ENCODE results near the gene FAM228A. TPM values are rescaled to one million over a fixed set of nuclear protein-coding genes. Genes with fewer than 3 reads are reported as not detected.

FAM228A gene
- polyA plus RNA-seq, 1 of the 3 experiments (the other 2 are of a cell fraction), result 0.10 TPM

DNA sequence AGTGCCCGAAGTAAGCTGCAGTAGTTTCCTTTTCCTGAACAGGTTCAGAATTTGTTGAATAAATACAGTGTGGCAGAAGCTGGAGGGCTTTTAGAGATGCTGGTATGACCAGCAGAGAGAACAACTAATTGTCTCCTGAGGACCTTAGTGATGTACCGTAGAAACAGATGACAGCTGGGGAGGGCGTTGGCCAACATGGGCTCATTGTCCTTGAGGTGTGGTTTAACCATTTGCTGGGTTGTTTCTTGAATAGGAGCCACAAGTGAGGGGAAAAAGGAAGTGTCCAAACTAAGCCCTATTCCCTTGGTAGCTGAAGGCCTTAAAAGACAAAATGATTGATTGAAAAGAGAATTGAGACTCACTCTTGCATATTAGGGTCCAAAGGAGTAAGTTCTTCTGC lies 11.7 kb upstream of the FAM228A start:
- no peaks in the 10 kb centered on the region for H3F3A ChIP-seq (replicated peaks; ENCODE audit: insufficient read depth)
- no peaks in the 10 kb centered on the region for H3K4me1 ChIP-seq (ENCODE audit: control insufficient read depth in 1 of 2, insufficient read depth in 2 of 2, low read depth in 1 of 2, low read length in 1 of 2)
- no peak overlapping the region for H3K9ac ChIP-seq
- DNase-seq, result no peak
- H3K27me3 ChIP-seq (ENCODE audit: insufficient read depth), result no peaks in the 10 kb centered on the region
- H4K20me1 ChIP-seq (ENCODE audit: insufficient read depth), result no peaks in the 10 kb centered on the region
- CTCF ChIA-PET, result interaction anchor here (0.6 to 1.8 kb wide), 4 partner anchors 10 to 159 kb away, joined by 3 to 9 read pairs (median 5); partner anchors contain the start of gene TP53I3
- no peak overlapping the region for H3K27ac ChIP-seq (ENCODE audit: low read depth in 2 of 2, low read length in 1 of 2)
- H3K9me2 ChIP-seq, result no peaks in the 10 kb centered on the region
- H3K36me3 ChIP-seq (replicated peaks in 1 of 2; ENCODE audit: control insufficient read depth in 1 of 2, insufficient read depth in 2 of 2, low read length in 1 of 2), result peaks cover 0 to 4% of the 10 kb centered on the region in 2 experiments
- H3K4me3 ChIP-seq (ENCODE audit: low read depth in 2 of 2, low read length in 1 of 2), result no peak overlapping the region
- no peak overlapping the region for H2AFZ ChIP-seq (ENCODE audit: low read depth)
- POLR2A ChIA-PET, result no interaction called here
- H3K79me2 ChIP-seq (ENCODE audit: insufficient read depth), result no peaks in the 10 kb centered on the region
- no peak overlapping the region for H3K4me2 ChIP-seq
- 59% methylated on average over 3 of the region's 3 CpGs for WGBS (ENCODE audit: low lambda C conversion rate)
- no peaks in the 10 kb centered on the region for H3K9me3 ChIP-seq
- TF ChIP-seq GABPA (IDR thresholded peaks at IDR 0.05; ENCODE audit: low read depth), result no peak
- no peak for TF ChIP-seq YY1 (IDR thresholded peaks at IDR 0.05; ENCODE audit: low read depth)
- no peak for TF ChIP-seq CHD2 (IDR thresholded peaks at IDR 0.05; ENCODE audit: low read length, partially characterized antibody)
- TF ChIP-seq, protein P1, sequence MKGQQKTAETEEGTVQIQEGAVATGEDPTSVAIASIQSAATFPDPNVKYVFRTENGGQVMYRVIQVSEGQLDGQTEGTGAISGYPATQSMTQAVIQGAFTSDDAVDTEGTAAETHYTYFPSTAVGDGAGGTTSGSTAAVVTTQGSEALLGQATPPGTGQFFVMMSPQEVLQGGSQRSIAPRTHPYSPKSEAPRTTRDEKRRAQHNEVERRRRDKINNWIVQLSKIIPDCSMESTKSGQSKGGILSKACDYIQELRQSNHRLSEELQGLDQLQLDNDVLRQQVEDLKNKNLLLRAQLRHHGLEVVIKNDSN (IDR thresholded peaks at IDR 0.05; ENCODE audit: borderline replicate concordance, low read depth), result no peak
- TF ChIP-seq NFIC (IDR thresholded peaks at IDR 0.05; ENCODE audit: borderline replicate concordance), result no peak
- TF ChIP-seq, protein P2, sequence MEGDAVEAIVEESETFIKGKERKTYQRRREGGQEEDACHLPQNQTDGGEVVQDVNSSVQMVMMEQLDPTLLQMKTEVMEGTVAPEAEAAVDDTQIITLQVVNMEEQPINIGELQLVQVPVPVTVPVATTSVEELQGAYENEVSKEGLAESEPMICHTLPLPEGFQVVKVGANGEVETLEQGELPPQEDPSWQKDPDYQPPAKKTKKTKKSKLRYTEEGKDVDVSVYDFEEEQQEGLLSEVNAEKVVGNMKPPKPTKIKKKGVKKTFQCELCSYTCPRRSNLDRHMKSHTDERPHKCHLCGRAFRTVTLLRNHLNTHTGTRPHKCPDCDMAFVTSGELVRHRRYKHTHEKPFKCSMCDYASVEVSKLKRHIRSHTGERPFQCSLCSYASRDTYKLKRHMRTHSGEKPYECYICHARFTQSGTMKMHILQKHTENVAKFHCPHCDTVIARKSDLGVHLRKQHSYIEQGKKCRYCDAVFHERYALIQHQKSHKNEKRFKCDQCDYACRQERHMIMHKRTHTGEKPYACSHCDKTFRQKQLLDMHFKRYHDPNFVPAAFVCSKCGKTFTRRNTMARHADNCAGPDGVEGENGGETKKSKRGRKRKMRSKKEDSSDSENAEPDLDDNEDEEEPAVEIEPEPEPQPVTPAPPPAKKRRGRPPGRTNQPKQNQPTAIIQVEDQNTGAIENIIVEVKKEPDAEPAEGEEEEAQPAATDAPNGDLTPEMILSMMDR (IDR thresholded peaks at IDR 0.05), result no peak
- TF ChIP-seq, protein P3, sequence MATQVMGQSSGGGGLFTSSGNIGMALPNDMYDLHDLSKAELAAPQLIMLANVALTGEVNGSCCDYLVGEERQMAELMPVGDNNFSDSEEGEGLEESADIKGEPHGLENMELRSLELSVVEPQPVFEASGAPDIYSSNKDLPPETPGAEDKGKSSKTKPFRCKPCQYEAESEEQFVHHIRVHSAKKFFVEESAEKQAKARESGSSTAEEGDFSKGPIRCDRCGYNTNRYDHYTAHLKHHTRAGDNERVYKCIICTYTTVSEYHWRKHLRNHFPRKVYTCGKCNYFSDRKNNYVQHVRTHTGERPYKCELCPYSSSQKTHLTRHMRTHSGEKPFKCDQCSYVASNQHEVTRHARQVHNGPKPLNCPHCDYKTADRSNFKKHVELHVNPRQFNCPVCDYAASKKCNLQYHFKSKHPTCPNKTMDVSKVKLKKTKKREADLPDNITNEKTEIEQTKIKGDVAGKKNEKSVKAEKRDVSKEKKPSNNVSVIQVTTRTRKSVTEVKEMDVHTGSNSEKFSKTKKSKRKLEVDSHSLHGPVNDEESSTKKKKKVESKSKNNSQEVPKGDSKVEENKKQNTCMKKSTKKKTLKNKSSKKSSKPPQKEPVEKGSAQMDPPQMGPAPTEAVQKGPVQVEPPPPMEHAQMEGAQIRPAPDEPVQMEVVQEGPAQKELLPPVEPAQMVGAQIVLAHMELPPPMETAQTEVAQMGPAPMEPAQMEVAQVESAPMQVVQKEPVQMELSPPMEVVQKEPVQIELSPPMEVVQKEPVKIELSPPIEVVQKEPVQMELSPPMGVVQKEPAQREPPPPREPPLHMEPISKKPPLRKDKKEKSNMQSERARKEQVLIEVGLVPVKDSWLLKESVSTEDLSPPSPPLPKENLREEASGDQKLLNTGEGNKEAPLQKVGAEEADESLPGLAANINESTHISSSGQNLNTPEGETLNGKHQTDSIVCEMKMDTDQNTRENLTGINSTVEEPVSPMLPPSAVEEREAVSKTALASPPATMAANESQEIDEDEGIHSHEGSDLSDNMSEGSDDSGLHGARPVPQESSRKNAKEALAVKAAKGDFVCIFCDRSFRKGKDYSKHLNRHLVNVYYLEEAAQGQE (IDR thresholded peaks at IDR 0.05; ENCODE audit: low read depth, low read length), result no peak
- TF ChIP-seq JUND (IDR thresholded peaks at IDR 0.05), result no peak
- no peak for TF ChIP-seq RFX5 (IDR thresholded peaks at IDR 0.05; ENCODE audit: low read length)
- TF ChIP-seq TAF1 (IDR thresholded peaks at IDR 0.05; ENCODE audit: borderline replicate concordance, low read depth, low read length), result no peak
- no peak for TF ChIP-seq NRF1 (IDR thresholded peaks at IDR 0.05; ENCODE audit: low read depth, low read length)
- TF ChIP-seq SMC3 (IDR thresholded peaks at IDR 0.05; ENCODE audit: low read depth, low read length), result no peak
- TF ChIP-seq, protein P4, sequence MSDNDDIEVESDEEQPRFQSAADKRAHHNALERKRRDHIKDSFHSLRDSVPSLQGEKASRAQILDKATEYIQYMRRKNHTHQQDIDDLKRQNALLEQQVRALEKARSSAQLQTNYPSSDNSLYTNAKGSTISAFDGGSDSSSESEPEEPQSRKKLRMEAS (IDR thresholded peaks at IDR 0.05; ENCODE audit: low read depth), result no peak
- TF ChIP-seq MEF2A (IDR thresholded peaks at IDR 0.05; ENCODE audit: borderline replicate concordance, low read depth), result no peak

Data from SK-N-SH (cell line).